Hepatocyte (in vitro differentiated cells): ENCODE results near the gene OMA1.

Experiments used
- EZH2 ChIP-seq: fragments of 200-600 bp; sonication (generic); IDR thresholded peaks from 2 replicates; pipeline ENCODE4 v1.6.1; 2016; ENCODE audit warnings: antibody characterized with exemption, mild to moderate bottlenecking, borderline replicate concordance
- TF ChIP-seq, protein P1 (sequence below): fragments of 200-600 bp; sonication (generic); IDR thresholded peaks from 2 replicates; pipeline ENCODE4 v1.5.1; 2016; ENCODE audit warnings: antibody characterized with exemption, mild to moderate bottlenecking; ENCODE audit not compliant: poor library complexity

DNA sequence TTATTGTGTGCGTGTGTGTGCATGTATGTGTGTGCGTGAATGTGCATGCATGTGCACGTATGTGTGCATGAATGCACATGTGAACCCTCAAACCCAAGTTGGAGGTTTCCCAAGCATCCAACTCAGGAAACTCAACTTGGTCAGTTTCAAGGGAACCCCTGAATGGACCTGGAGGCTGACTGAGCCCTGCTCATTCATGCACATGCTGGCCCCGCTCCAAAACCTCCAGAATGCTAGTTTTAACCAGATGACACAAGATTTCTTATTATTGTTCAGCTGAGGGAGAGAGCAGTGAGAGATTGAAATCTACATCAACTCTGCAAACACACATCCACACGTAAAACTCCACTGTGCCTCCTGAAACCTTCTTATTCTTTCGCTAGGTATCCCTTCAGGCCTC lies 104.4 kb downstream of the OMA1 start:
- TF ChIP-seq, protein P1, sequence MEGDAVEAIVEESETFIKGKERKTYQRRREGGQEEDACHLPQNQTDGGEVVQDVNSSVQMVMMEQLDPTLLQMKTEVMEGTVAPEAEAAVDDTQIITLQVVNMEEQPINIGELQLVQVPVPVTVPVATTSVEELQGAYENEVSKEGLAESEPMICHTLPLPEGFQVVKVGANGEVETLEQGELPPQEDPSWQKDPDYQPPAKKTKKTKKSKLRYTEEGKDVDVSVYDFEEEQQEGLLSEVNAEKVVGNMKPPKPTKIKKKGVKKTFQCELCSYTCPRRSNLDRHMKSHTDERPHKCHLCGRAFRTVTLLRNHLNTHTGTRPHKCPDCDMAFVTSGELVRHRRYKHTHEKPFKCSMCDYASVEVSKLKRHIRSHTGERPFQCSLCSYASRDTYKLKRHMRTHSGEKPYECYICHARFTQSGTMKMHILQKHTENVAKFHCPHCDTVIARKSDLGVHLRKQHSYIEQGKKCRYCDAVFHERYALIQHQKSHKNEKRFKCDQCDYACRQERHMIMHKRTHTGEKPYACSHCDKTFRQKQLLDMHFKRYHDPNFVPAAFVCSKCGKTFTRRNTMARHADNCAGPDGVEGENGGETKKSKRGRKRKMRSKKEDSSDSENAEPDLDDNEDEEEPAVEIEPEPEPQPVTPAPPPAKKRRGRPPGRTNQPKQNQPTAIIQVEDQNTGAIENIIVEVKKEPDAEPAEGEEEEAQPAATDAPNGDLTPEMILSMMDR = no peak
- no peak for TF ChIP-seq EZH2
